Calu3 (cell line): Measurements from ENCODE around the gene TMEM11. TPM values are rescaled to one million over a fixed set of nuclear protein-coding genes. Genes with fewer than 3 reads are reported as not detected.
"Not testable (repeated sequence)": the region's sequence is repeated elsewhere in the genome, so short reads cannot be mapped to it uniquely, and the experiment has no call there.

ENCODE experiments used
- BruUV-seq: library from RNA; stranded (reverse); fragments of 400-500 nt; replicated peaks from 2 replicates; lab custom pipeline; 2021; lab: Mats Ljungman, UMichigan
- CTCF ChIA-PET: fragments of 300-600 bp; sonication (Branson Sonifier 250); formaldehyde crosslinking; loops from one replicate; lab custom pipeline; 2022; ENCODE audit warnings: antibody characterized with exemption; lab: Charles Lee
- DNase-seq: peaks from one replicate; pipeline ENCODE4 v3.0.0; 2022
- H3K27ac Mint-ChIP-seq: one replicate; pipeline ENCODE4 v1.8.0; 2022; ENCODE audit warnings: mixed read lengths; ENCODE audit not compliant: unreplicated experiment
- H3K27me3 Mint-ChIP-seq: one replicate; pipeline ENCODE4 v1.8.0; 2022; ENCODE audit warnings: mixed read lengths; ENCODE audit not compliant: unreplicated experiment
- H3K36me3 Mint-ChIP-seq: one replicate; pipeline ENCODE4 v1.8.0; 2022; ENCODE audit warnings: mild to moderate bottlenecking, moderate library complexity, mixed read lengths; ENCODE audit not compliant: insufficient read depth, unreplicated experiment
- H3K4me1 Mint-ChIP-seq: one replicate; pipeline ENCODE4 v1.8.0; 2022; ENCODE audit warnings: mild to moderate bottlenecking, low read depth, mixed read lengths; ENCODE audit not compliant: unreplicated experiment
- H3K4me3 Mint-ChIP-seq: one replicate; pipeline ENCODE4 v1.8.0; 2022; ENCODE audit warnings: mild to moderate bottlenecking, low read depth, moderate library complexity, mixed read lengths; ENCODE audit not compliant: unreplicated experiment
- H3K9me3 Mint-ChIP-seq: one replicate; pipeline ENCODE4 v1.8.0; 2022; ENCODE audit warnings: low read depth, mixed read lengths; ENCODE audit not compliant: unreplicated experiment
- intact Hi-C: fragments of 100-400 bp; cut with micrococcal nuclease; formaldehyde crosslinking; loops from one replicate; pipeline ENCODE4 v1.10.0; 2022; ENCODE audit not compliant: unreplicated experiment
- total RNA-seq: library from RNA; stranded (reverse); gene quantifications from 2 replicates; pipeline ENCODE4 v1.2.3, GENCODE V29; 2022
- TF ChIP-seq, protein P1 (sequence below): fragments of 200-600 bp; IDR thresholded peaks from one replicate; pipeline ENCODE4 v1.8.0; 2022; ENCODE audit warnings: antibody characterized with exemption; ENCODE audit not compliant: unreplicated experiment

Gene TMEM11
- total RNA-seq, 1 experiment from 2014 or later: 18.9 TPM

DNA sequence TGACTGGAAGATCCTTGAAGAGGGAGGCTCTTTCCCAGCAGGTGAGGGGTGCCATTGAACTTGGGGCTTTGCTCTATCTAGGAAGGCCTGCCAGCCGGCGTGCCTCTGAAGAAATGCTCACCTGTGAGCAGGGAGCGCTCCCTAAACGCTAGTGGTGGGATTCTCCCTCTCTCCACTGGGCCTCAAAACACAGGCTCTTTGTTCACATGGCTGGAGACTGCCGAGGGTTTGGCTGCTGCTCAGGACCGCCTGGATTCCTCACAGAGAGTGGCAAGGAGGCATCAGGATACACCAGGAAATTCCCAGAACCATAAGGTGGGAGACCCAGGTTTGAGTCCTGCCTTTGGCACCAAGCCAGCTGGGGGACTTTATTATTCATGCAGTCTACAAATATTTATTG is 17.6 kb upstream of the TMEM11 start:
- no peak overlapping the region for H3K27ac Mint-ChIP-seq
- peaks cover 2% of the 10 kb centered on the region for H3K9me3 Mint-ChIP-seq
- CTCF ChIA-PET: no interaction called here
- no peak overlapping the region for H3K4me3 Mint-ChIP-seq
- H3K36me3 Mint-ChIP-seq: no peaks in the 10 kb centered on the region
- TF ChIP-seq, protein P1, sequence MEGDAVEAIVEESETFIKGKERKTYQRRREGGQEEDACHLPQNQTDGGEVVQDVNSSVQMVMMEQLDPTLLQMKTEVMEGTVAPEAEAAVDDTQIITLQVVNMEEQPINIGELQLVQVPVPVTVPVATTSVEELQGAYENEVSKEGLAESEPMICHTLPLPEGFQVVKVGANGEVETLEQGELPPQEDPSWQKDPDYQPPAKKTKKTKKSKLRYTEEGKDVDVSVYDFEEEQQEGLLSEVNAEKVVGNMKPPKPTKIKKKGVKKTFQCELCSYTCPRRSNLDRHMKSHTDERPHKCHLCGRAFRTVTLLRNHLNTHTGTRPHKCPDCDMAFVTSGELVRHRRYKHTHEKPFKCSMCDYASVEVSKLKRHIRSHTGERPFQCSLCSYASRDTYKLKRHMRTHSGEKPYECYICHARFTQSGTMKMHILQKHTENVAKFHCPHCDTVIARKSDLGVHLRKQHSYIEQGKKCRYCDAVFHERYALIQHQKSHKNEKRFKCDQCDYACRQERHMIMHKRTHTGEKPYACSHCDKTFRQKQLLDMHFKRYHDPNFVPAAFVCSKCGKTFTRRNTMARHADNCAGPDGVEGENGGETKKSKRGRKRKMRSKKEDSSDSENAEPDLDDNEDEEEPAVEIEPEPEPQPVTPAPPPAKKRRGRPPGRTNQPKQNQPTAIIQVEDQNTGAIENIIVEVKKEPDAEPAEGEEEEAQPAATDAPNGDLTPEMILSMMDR: no peak
- no TSS peak for BruUV-seq
- intact Hi-C loops: no loop called here
- H3K4me1 Mint-ChIP-seq: no peaks in the 10 kb centered on the region
- peaks cover 6% of the 10 kb centered on the region for H3K27me3 Mint-ChIP-seq
- no peak for DNase-seq

DNA sequence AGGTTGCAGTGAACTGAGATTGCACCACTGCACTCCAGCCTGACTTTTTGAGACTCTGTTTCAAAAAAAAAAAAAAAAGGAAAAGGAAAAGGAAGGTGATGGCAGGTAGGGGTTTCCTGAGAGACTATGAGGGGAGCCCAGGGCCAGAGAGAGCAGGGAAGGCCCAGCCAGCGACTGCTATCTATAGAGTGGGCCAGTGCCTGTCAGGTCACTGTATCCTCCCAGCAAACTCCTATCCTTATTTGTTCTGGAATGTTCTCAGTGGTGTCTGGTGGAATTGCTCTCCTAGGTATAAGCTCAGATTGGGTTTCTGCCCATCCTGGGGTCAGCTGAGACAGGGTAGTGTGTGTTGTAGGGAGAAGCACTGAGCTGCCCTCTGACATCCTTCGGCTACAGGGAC is 14.9 kb upstream of the TMEM11 start:
- H3K36me3 Mint-ChIP-seq: no peaks in the 10 kb centered on the region
- H3K27ac Mint-ChIP-seq: no peak overlapping the region
- H3K27me3 Mint-ChIP-seq: no peaks in the 10 kb centered on the region
- DNase-seq: no peak
- TF ChIP-seq, protein P1: no peak
- intact Hi-C loops: no loop called here
- no peaks in the 10 kb centered on the region for H3K4me1 Mint-ChIP-seq
- H3K9me3 Mint-ChIP-seq: peaks cover 2% of the 10 kb centered on the region
- CTCF ChIA-PET: no interaction called here
- H3K4me3 Mint-ChIP-seq: no peak overlapping the region
- no TSS peak for BruUV-seq

DNA sequence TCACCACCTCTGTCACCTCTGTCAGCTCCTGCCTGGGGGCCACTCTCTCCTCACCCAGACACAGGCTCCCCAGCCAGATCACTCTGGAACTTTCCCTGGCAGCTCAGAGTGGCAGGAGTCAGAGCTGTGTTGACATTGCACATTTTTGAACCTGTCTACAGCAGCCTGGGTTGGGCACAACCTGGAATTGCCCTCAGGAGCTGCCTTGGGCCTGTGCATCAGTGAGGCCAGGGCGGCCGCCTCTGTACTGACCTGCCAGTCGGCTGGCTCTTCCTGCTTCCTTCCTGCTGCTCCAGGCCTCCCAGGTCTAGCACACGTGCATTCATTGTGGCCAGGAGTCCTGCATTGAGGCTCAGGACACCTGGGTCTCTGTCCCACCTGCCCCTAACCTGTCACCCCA is 14.2 kb upstream of the TMEM11 start:
- intact Hi-C loops: no loop called here
- no TSS peak for BruUV-seq
- TF ChIP-seq, protein P1: no peak
- no peak overlapping the region for H3K4me3 Mint-ChIP-seq
- no peak for DNase-seq
- no peaks in the 10 kb centered on the region for H3K27me3 Mint-ChIP-seq
- CTCF ChIA-PET: no interaction called here
- H3K27ac Mint-ChIP-seq: no peak overlapping the region
- H3K4me1 Mint-ChIP-seq: no peaks in the 10 kb centered on the region
- no peaks in the 10 kb centered on the region for H3K36me3 Mint-ChIP-seq
- peaks cover 2% of the 10 kb centered on the region for H3K9me3 Mint-ChIP-seq

DNA sequence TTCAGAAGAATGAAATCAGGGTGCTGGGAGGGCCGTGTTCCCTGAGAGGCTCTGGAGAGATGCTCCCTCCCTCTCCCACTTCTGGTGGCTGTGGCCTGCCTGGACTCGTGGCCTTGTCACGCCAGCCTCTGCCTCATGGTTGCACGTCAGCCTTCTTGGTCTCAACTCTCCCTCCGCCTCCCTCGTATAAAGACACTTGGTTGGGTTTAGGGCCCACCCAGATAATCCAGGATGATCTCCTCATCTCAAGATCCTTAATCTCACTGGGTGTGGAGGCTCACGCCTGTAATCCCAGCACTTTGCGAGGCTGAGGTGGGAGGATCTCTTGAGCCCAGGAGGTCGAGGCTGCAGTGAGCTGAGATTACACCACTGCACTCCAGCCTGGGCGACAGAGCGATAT is 13.3 kb upstream of the TMEM11 start:
- H3K36me3 Mint-ChIP-seq, intact Hi-C loops, CTCF ChIA-PET, BruUV-seq, DNase-seq, H3K9me3 Mint-ChIP-seq, H3K27me3 Mint-ChIP-seq, H3K4me3 Mint-ChIP-seq, H3K4me1 Mint-ChIP-seq, H3K27ac Mint-ChIP-seq: not testable (repeated sequence)

DNA sequence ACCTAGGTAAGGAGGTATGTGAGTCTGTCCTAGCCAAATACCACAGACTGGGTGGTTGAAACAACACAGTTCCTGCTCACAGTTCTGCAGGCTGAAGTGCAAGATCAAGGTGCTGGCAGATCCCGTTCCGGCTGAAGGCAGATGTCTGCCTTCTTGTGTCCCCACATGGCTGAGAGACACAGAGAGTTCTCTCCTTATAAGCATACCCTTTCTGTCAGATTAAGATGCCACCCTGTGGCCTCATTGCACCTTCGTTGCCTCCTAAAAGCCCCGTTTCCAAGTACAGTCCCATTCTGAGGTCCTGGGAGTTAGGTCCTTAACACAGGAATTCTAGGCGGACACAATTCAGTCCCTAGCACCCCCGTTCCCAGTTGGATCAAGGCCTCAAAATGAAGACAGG is 9.1 kb upstream of the TMEM11 start:
- Mint-ChIP-seq H3K27me3 (no peaks in the 10 kb centered on the region), H3K36me3 (no peaks in the 10 kb centered on the region), H3K27ac (no peak overlapping the region), H3K4me3 (no peak overlapping the region), H3K4me1 (no peaks in the 10 kb centered on the region), H3K9me3 (no peaks in the 10 kb centered on the region)
- BruUV-seq: no TSS peak
- CTCF ChIA-PET: no interaction called here
- no peak for DNase-seq
- intact Hi-C loops: no loop called here
- TF ChIP-seq, protein P1: no peak
